IMR-90 (cell line): ENCODE results near the gene BNIP5. TPM values are rescaled to one million over a fixed set of nuclear protein-coding genes. Genes with fewer than 3 reads are reported as not detected.

Experiments
- ATAC-seq: fragments of 200-7000 bp; cut with Tn5 transposase; 2 replicates; pipeline ENCODE4 v1.9.1; 2020; ENCODE audit warnings: low read depth, mild to moderate bottlenecking, moderate library complexity
- BruUV-seq: library from RNA; stranded (reverse); fragments of 400-500 nt; replicated peaks from 2 replicates; lab custom pipeline; 2021; lab: Mats Ljungman, UMichigan
- CTCF ChIA-PET: fragments of 300-600 bp; formaldehyde crosslinking; extraction: SDS; loops from one replicate; lab custom pipeline; 2021; ENCODE audit warnings: antibody characterized with exemption; lab: Yijun Ruan, JAX
- POLR2A ChIA-PET: fragments of 300-600 bp; sonication (Branson Sonifier 250); formaldehyde crosslinking; loops from one replicate; lab custom pipeline; 2022; ENCODE audit warnings: antibody characterized with exemption; ENCODE audit not compliant: unreplicated experiment; lab: Charles Lee
- DNase-seq: peaks from one replicate; pipeline ENCODE4 v3.0.0; 2013
- H2AFZ ChIP-seq: replicated peaks from 2 replicates; pipeline ENCODE3; 2013; ENCODE audit warnings: low read length, mild to moderate bottlenecking; ENCODE audit not compliant: poor library complexity
- H2AK5ac ChIP-seq: 2 replicates; pipeline ENCODE4 v1.6.1; 2013; ENCODE audit warnings: low read depth, low read length, inconsistent platforms
- H2AK9ac ChIP-seq: replicated peaks from 2 replicates; pipeline ENCODE3; 2013; ENCODE audit warnings: mild to moderate bottlenecking, low read depth, low read length, moderate library complexity; ENCODE audit not compliant: poor library complexity
- H2BK120ac ChIP-seq: 2 replicates; pipeline ENCODE4 v1.6.1; 2013; ENCODE audit warnings: low read depth, low read length, inconsistent platforms
- H2BK15ac ChIP-seq: 3 replicates; pipeline ENCODE4 v1.6.1; 2013; ENCODE audit warnings: low read depth, low read length, inconsistent platforms
- H2BK20ac ChIP-seq: 2 replicates; pipeline ENCODE4 v1.6.1; 2013; ENCODE audit warnings: low read depth, mild to moderate bottlenecking, inconsistent platforms, low read length, moderate library complexity
- H2BK5ac ChIP-seq: 2 replicates; pipeline ENCODE4 v1.6.1; 2013; ENCODE audit warnings: mild to moderate bottlenecking, low read depth, low read length, inconsistent platforms; ENCODE audit not compliant: poor library complexity, severe bottlenecking
- H3K14ac ChIP-seq: replicated peaks from 2 replicates; pipeline ENCODE4 v1.6.1; 2013; ENCODE audit warnings: low read depth, low read length, inconsistent platforms
- H3K18ac ChIP-seq: 2 replicates; pipeline ENCODE4 v1.6.1; 2013; ENCODE audit warnings: low read depth, low read length, control low read depth
- H3K23ac ChIP-seq: 2 replicates; pipeline ENCODE4 v1.6.1; 2013; ENCODE audit warnings: low read depth, low read length, inconsistent platforms
- H3K27ac ChIP-seq: 2 replicates; pipeline ENCODE4 v1.5.1; 2013; ENCODE audit warnings: mild to moderate bottlenecking, control low read depth, low read length; ENCODE audit not compliant: insufficient read depth
- H3K27me3 ChIP-seq: 2 replicates; pipeline ENCODE4 v1.6.1; 2013; ENCODE audit warnings: low read length; ENCODE audit not compliant: control insufficient read depth, insufficient read depth
- H3K36me3 ChIP-seq: 2 replicates; pipeline ENCODE4 v1.6.1; 2013; ENCODE audit warnings: low read length, mixed read lengths; ENCODE audit not compliant: control insufficient read depth, insufficient read depth
- H3K4ac ChIP-seq: 2 replicates; pipeline ENCODE4 v1.6.1; 2013; ENCODE audit warnings: low read depth, low read length, inconsistent platforms
- H3K4me1 ChIP-seq: 2 replicates; pipeline ENCODE4 v1.6.1; 2013; ENCODE audit warnings: low read length, mixed read lengths; ENCODE audit not compliant: control insufficient read depth, insufficient read depth
- H3K4me2 ChIP-seq: 2 replicates; pipeline ENCODE4 v1.6.1; 2013; ENCODE audit warnings: low read depth, mild to moderate bottlenecking, control low read depth, low read length, moderate library complexity
- H3K4me3 ChIP-seq: 2 replicates; pipeline ENCODE4 v1.5.1; 2013; ENCODE audit warnings: low read depth, mild to moderate bottlenecking, control low read depth, low read length, moderate library complexity; ENCODE audit not compliant: insufficient read depth
- H3K56ac ChIP-seq: 2 replicates; pipeline ENCODE4 v1.6.1; 2013; ENCODE audit warnings: low read length, inconsistent platforms; ENCODE audit not compliant: insufficient read depth; ENCODE audit errors: extremely low read depth
- H3K79me1 ChIP-seq, 2 experiments: 2 replicates each; pipeline ENCODE4 v1.6.1; 2013; ENCODE audit warnings: low read length in 2 of 2, inconsistent platforms in 1 of 2, low read depth in 1 of 2
- H3K9ac ChIP-seq: 2 replicates; pipeline ENCODE4 v1.6.1; 2013; ENCODE audit warnings: low read depth, low read length, control low read depth
- H3K9me1 ChIP-seq: 2 replicates; pipeline ENCODE4 v1.6.1; 2013; ENCODE audit warnings: low read length, inconsistent platforms; ENCODE audit not compliant: insufficient read depth
- H3K9me3 ChIP-seq: 2 replicates; pipeline ENCODE4 v1.6.1; 2013; ENCODE audit warnings: low read length; ENCODE audit not compliant: control insufficient read depth, insufficient read depth
- H4K20me1 ChIP-seq: 2 replicates; pipeline ENCODE4 v1.6.1; 2013; ENCODE audit warnings: low read length, inconsistent platforms; ENCODE audit not compliant: insufficient read depth
- H4K5ac ChIP-seq: 2 replicates; pipeline ENCODE4 v1.6.1; 2013; ENCODE audit warnings: mild to moderate bottlenecking, low read depth, low read length, control low read depth
- H4K8ac ChIP-seq, 2 experiments: 2 replicates each; pipeline ENCODE4 v1.6.1; 2013; ENCODE audit warnings: low read depth in 2 of 2, low read length in 2 of 2, control low read depth in 1 of 2, inconsistent platforms in 1 of 2
- H4K91ac ChIP-seq: 2 replicates; pipeline ENCODE4 v1.6.1; 2013; ENCODE audit warnings: low read depth, low read length, inconsistent platforms; ENCODE audit not compliant: insufficient read depth
- BHLHE40 ChIP-seq: fragments of 150-350 bp; IDR thresholded peaks from 2 replicates; pipeline ENCODE4 v1.6.1; 2016; ENCODE audit warnings: mild to moderate bottlenecking, low read depth, low read length
- CEBPB ChIP-seq: IDR thresholded peaks from 2 replicates; pipeline ENCODE4 v1.6.1; 2012; ENCODE audit warnings: low read depth, low read length, improper control_type of control experiment
- CHD1 ChIP-seq: IDR thresholded peaks from 2 replicates; pipeline ENCODE4 v1.6.1; 2012; ENCODE audit warnings: low read depth, low read length, improper control_type of control experiment
- CTCF ChIP-seq: conservative IDR thresholded peaks from 2 replicates; pipeline ENCODE4 v1.5.1; 2012; ENCODE audit warnings: mild to moderate bottlenecking, low read depth, low read length, improper control_type of control experiment
- FOS ChIP-seq: fragments of 150-350 bp; IDR thresholded peaks from 2 replicates; pipeline ENCODE4 v1.6.1; 2016; ENCODE audit warnings: low read depth, low read length
- MAZ ChIP-seq: IDR thresholded peaks from 2 replicates; pipeline ENCODE4 v1.6.1; 2012; ENCODE audit warnings: low read depth, mild to moderate bottlenecking, low read length, improper control_type of control experiment, moderate library complexity, borderline replicate concordance
- MXI1 ChIP-seq: IDR thresholded peaks from 2 replicates; pipeline ENCODE4 v1.6.1; 2012; ENCODE audit warnings: low read depth, mild to moderate bottlenecking, low read length, moderate library complexity, borderline replicate concordance
- POLR2A ChIP-seq: IDR thresholded peaks from 2 replicates; pipeline ENCODE4 v1.6.1; 2012; ENCODE audit warnings: mild to moderate bottlenecking, low read depth, low read length
- RCOR1 ChIP-seq: IDR thresholded peaks from 2 replicates; pipeline ENCODE4 v1.6.1; 2012; ENCODE audit warnings: mild to moderate bottlenecking, low read length, improper control_type of control experiment; ENCODE audit not compliant: insufficient replicate concordance
- RFX5 ChIP-seq: IDR thresholded peaks from 2 replicates; pipeline ENCODE4 v1.8.0; 2012; ENCODE audit warnings: low read depth, mild to moderate bottlenecking, low read length, moderate library complexity
- SMC3 ChIP-seq: fragments of 150-350 bp; IDR thresholded peaks from 2 replicates; pipeline ENCODE4 v1.6.1; 2016; ENCODE audit warnings: low read depth, mild to moderate bottlenecking, antibody characterized with exemption, low read length, moderate library complexity
- WGBS, 2 experiments: methylation state at CpG; one replicate each; pipeline versions ENCODE4 v1.1.5 to v1.1.7; 2013; ENCODE audit warnings: missing lambda C conversion rate in 2 of 2; ENCODE audit not compliant: insufficient read length in 1 of 2; ENCODE audit errors: extremely low coverage in 2 of 2; 5-methylcytosine and 5-hydroxymethylcytosine counted together
- dilution Hi-C: fragments of 300-500 bp; cut with HindIII; formaldehyde crosslinking; loops from one replicate; pipeline ENCODE4 v1.14.3; 2018; ENCODE audit warnings: low sequenced_read_pairs; ENCODE audit not compliant: unreplicated experiment
- in situ Hi-C: fragments of 300-500 bp; cut with MboI; formaldehyde crosslinking; loops from 3 replicates; pipeline ENCODE4 v1.14.3; 2019; ENCODE audit warnings: low sequenced_read_pairs, inconsistent platforms, mixed read lengths
- intact Hi-C: fragments of 100-400 bp; cut with micrococcal nuclease; formaldehyde crosslinking; loops from 2 replicates; pipeline ENCODE4 v1.10.0; 2022
- polyA plus RNA-seq, 3 experiments: library from polyadenylated mRNA; depleted of rRNA; stranded (reverse); fragments of >200 nt; gene quantifications; 2 replicates each; pipeline ENCODE4 v1.2.3, GENCODE V29; 2012; ENCODE audit warnings: low replicate concordance in 1 of 3
- total RNA-seq: library from RNA; depleted of rRNA; stranded (reverse); fragments of >200 nt; gene quantifications from 2 replicates; pipeline ENCODE4 v1.2.3, GENCODE V29; 2012
- TF ChIP-seq, protein P1 (sequence below): fragments of 150-350 bp; IDR thresholded peaks from 2 replicates; pipeline ENCODE4 v1.6.1; 2017; ENCODE audit warnings: mild to moderate bottlenecking, antibody characterized with exemption, low read length, low read depth
- TF ChIP-seq, protein P2 (sequence below): fragments of 150-350 bp; IDR thresholded peaks from 2 replicates; pipeline ENCODE4 v1.6.1; 2016; ENCODE audit warnings: low read depth, mild to moderate bottlenecking, low read length, moderate library complexity, borderline replicate concordance

The BNIP5 gene
- total and polyA plus RNA-seq, 2 of the 4 experiments (the other 2 are of a cell fraction), result not detected

- Histone ChIP-seq H2AK5ac (no peak overlapping the region), H3K27me3 (peaks cover 23% of the 10 kb centered on the region), H4K8ac (no peak overlapping the region), H3K27ac (no peak overlapping the region), H2BK15ac (no peak overlapping the region), H3K18ac (no peak overlapping the region), H3K9me3 (no peaks in the 10 kb centered on the region), H3K23ac (no peak overlapping the region), H3K4me2 (no peak overlapping the region), H2BK5ac (no peak overlapping the region), H3K36me3 (no peaks in the 10 kb centered on the region), H3K4me1 (no peaks in the 10 kb centered on the region), H2BK120ac (no peak overlapping the region), H4K20me1 (no peaks in the 10 kb centered on the region), H3K14ac (no peak overlapping the region), H2AFZ (no peak overlapping the region), H2BK20ac (no peak overlapping the region), H3K9ac (no peak overlapping the region), H4K91ac (no peak overlapping the region), H3K4me3 (no peak overlapping the region), H3K56ac (no peak overlapping the region), H4K5ac (no peak overlapping the region), H2AK9ac (no peak overlapping the region), H3K9me1 (no peaks in the 10 kb centered on the region; the same call in 1 of the 2 replicates), H3K79me1 (no peaks in the 10 kb centered on the region), H3K4ac (no peak overlapping the region)
- ATAC-seq, result no peak
- WGBS, 2 experiments, result 69% methylated on average over 3 of the region's 10 CpGs; no CpG with 5 or more reads in 1 of the 2 experiments
- in situ Hi-C loops, result no loop called here
- DNase-seq, result no peak
- TF ChIP-seq FOS, result no peak
- TF ChIP-seq BHLHE40, result no peak
- TF ChIP-seq RCOR1, result no peak
- TF ChIP-seq SMC3, result no peak
- TF ChIP-seq, protein P1, sequence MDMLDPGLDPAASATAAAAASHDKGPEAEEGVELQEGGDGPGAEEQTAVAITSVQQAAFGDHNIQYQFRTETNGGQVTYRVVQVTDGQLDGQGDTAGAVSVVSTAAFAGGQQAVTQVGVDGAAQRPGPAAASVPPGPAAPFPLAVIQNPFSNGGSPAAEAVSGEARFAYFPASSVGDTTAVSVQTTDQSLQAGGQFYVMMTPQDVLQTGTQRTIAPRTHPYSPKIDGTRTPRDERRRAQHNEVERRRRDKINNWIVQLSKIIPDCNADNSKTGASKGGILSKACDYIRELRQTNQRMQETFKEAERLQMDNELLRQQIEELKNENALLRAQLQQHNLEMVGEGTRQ, result no peak
- no peak for TF ChIP-seq POLR2A
- TF ChIP-seq, protein P2, sequence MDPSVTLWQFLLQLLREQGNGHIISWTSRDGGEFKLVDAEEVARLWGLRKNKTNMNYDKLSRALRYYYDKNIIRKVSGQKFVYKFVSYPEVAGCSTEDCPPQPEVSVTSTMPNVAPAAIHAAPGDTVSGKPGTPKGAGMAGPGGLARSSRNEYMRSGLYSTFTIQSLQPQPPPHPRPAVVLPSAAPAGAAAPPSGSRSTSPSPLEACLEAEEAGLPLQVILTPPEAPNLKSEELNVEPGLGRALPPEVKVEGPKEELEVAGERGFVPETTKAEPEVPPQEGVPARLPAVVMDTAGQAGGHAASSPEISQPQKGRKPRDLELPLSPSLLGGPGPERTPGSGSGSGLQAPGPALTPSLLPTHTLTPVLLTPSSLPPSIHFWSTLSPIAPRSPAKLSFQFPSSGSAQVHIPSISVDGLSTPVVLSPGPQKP, result no peak
- no peak for TF ChIP-seq MAZ
- TF ChIP-seq CEBPB, result no peak
- TF ChIP-seq CTCF, result no peak
- TF ChIP-seq CHD1, result no peak
- TF ChIP-seq MXI1, result no peak
- TF ChIP-seq RFX5, result no peak
- ChIA-PET CTCF (no interaction called here), POLR2A (no interaction called here)
- no TSS peak for BruUV-seq
- intact Hi-C loops, result no loop called here
- dilution Hi-C loops, result no loop called here
These were observed 42.2 kb upstream of the BNIP5 start for GRCh38 chr6:36378936-36379335.
